ENCODE data around the gene KPNA3.

The KPNA3 gene

DNA sequence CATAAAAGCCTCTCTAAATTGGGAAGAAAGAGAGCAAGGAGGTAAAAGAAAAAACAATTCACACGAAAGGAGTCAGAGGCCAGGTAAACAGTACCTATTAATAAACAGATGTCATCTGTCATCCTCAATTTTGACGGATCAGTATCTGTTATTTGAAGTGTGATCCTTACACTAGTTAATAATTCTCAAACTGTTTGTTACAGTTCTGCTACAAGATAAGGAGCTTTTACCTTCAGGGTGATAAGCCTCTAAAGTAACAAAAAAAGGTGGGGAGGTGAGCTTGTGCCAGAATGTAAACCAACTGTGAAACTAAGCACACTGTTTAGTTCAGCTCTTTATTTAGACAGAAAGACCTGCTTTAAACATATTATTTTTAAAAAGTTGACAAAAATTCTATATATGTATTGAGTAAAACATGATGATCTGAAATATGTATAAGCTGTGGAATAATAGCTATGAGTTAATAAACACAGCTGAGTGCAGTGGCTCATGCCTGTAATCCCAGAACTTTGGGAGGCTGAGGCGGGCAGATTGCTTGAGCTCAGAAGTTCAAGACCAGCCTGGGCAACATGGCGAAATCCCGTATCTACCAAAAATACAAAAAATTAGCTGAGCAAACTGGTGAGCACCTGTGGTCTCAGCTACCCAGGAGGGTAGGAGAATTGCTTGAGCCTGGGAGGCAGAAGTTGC is 52.8 kb downstream of the KPNA3 start:
- no peaks in the 10 kb centered on the region for H3K27me3 ChIP-seq (ENCODE audit: insufficient read depth, low read depth, severe bottlenecking)
- H3K4me3 ChIP-seq (ENCODE audit: low read depth, low read length): no peak overlapping the region
- H3K27ac ChIP-seq: no peak overlapping the region
- TF ChIP-seq, protein P1, sequence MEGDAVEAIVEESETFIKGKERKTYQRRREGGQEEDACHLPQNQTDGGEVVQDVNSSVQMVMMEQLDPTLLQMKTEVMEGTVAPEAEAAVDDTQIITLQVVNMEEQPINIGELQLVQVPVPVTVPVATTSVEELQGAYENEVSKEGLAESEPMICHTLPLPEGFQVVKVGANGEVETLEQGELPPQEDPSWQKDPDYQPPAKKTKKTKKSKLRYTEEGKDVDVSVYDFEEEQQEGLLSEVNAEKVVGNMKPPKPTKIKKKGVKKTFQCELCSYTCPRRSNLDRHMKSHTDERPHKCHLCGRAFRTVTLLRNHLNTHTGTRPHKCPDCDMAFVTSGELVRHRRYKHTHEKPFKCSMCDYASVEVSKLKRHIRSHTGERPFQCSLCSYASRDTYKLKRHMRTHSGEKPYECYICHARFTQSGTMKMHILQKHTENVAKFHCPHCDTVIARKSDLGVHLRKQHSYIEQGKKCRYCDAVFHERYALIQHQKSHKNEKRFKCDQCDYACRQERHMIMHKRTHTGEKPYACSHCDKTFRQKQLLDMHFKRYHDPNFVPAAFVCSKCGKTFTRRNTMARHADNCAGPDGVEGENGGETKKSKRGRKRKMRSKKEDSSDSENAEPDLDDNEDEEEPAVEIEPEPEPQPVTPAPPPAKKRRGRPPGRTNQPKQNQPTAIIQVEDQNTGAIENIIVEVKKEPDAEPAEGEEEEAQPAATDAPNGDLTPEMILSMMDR (IDR thresholded peaks at IDR 0.05; ENCODE audit: low read depth, low read length): no peak
- no peaks in the 10 kb centered on the region for H3K36me3 ChIP-seq
- no peaks in the 10 kb centered on the region for H3K9me3 ChIP-seq (ENCODE audit: severe bottlenecking)
- no peak for DNase-seq

DNA sequence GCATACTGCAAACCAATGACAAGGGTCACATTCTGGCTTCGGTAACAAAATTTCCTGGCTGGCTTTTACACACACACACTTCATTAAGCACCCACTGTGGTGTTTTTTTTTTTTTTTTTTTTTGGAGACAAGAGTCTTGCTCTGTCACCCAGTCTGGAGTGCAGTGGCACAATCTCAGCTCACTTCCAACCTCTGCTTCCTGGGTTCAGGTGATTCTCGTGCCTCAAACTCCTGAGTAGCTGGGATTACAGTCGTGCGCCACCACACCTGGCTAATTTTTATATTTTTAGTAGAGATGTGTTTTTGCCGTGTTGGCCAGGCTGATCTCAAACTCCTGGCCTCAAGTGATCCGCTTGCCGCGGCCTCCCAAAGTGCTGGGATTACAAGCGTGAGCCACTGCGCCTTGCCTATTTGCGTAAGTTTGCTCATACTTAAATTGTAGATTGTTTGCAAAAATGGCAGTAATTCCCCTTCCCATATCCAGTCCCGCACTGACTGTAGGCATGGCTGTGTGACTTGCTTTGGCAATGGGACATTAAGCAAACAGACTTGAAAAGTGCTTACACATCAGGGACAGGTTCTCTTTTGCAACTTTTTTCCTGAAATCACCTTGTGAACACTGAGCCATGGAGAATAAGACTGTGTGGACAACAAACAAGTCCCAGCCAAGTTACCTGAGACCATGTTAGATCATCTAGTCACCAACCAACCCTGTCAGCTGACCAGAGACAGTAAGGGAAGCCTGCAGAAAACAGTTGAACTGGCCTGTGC is 59.1 kb downstream of the KPNA3 start:
- TF ChIP-seq, protein P1 (IDR thresholded peaks at IDR 0.05; ENCODE audit: low read depth, low read length): no peak
- no peak for DNase-seq

DNA sequence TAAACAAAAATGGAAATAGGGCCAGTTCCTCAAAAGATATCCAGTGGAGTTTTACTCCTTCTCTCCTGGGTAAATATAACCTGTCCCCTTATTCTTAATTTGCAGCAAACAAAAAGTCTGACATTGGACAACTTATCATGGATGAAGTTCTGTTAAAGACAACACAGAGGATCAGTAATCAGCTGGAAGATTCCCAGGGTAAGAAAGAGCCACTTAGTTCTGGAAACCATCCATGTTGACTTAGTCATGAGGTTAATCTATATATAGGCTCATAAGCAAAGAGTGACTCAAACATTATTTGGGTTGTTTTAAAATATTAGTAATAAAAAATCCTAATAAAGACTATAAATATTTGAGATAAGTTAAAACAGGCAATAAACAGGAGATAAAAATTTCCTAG is 60.7 kb downstream of the KPNA3 start:
- TF ChIP-seq, protein P1 (IDR thresholded peaks at IDR 0.05; ENCODE audit: low read depth, low read length): no peak
- H3K27me3 ChIP-seq (ENCODE audit: insufficient read depth, low read depth, severe bottlenecking): no peaks in the 10 kb centered on the region
- no peak overlapping the region for H3K27ac ChIP-seq
- DNase-seq: no peak
- H3K4me3 ChIP-seq (ENCODE audit: low read depth, low read length): no peak overlapping the region
- H3K9me3 ChIP-seq (ENCODE audit: severe bottlenecking): no peaks in the 10 kb centered on the region
- no peaks in the 10 kb centered on the region; the same call in 1 of the 2 replicates for H3K36me3 ChIP-seq

More for the DNA sequence above, 59.1 kb downstream of the KPNA3 start:
- no peaks in the 10 kb centered on the region; the same call in 1 of the 2 replicates for H3K36me3 ChIP-seq
- H3K9me3 ChIP-seq (ENCODE audit: severe bottlenecking): no peaks in the 10 kb centered on the region
- no peaks in the 10 kb centered on the region for H3K27me3 ChIP-seq (ENCODE audit: insufficient read depth, low read depth, severe bottlenecking)
- H3K4me3 ChIP-seq (ENCODE audit: low read depth, low read length): no peak overlapping the region
- no peak overlapping the region for H3K27ac ChIP-seq

DNA sequence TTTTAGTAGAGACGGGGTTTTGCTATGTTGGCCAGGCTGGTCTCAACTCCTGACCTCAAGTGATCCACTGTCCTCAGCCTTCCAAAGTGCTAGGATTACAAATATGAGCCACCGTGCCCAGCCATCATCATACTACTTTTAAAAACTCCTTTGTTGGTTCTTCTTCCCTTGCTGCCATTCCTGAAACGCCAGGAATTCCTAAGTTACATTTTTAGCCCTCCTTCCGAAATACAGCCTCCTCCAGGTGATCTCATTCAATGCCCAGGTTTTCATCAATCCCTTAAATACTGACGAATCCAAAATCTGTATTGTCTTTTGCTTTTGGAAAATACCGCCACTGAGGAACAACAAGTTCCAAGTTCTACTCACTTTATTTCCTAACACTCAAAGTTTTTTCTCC is 75.9 kb downstream of the KPNA3 start:
- Histone ChIP-seq H3K36me3 (no peaks in the 10 kb centered on the region), H3K9me3 (ENCODE audit: severe bottlenecking) (no peaks in the 10 kb centered on the region), H3K27me3 (ENCODE audit: insufficient read depth, low read depth, severe bottlenecking) (no peaks in the 10 kb centered on the region), H3K27ac (no peak overlapping the region), H3K4me3 (ENCODE audit: low read depth, low read length) (no peak overlapping the region)
- DNase-seq: no peak
- TF ChIP-seq, protein P1 (IDR thresholded peaks at IDR 0.05; ENCODE audit: low read depth, low read length): no peak

DNA sequence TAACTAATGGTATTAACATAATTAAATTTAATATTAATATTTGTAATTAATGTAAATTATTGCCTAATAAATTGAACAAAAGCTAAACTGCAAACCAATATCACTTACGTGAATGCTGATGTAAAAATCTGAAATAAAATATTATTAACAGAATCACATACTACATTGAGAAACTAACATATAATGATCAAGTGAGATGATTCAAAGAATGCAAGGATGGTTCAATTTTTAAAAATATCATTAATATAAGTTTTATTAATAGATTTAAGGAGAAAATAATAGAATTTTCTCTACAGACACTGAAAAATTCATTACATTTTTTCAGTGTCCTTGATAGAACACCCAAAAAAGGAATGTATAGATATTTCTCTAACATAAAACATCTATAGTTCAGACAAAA is 77.7 kb downstream of the KPNA3 start:
- TF ChIP-seq, protein P1 (IDR thresholded peaks at IDR 0.05; ENCODE audit: low read depth, low read length): no peak
- Histone ChIP-seq H3K27me3 (ENCODE audit: insufficient read depth, low read depth, severe bottlenecking) (no peaks in the 10 kb centered on the region), H3K4me3 (ENCODE audit: low read depth, low read length) (no peak overlapping the region), H3K36me3 (no peaks in the 10 kb centered on the region; the same call in 1 of the 2 replicates), H3K9me3 (ENCODE audit: severe bottlenecking) (no peaks in the 10 kb centered on the region), H3K27ac (no peak overlapping the region)
- DNase-seq: no peak
